GM23338 (cell line): ENCODE data around the gene ABCD1. TPM values are rescaled to one million over a fixed set of nuclear protein-coding genes. Genes with fewer than 3 reads are reported as not detected.

Experiments used
- ATAC-seq: fragments of 200-7000 bp; cut with Tn5 transposase; 3 replicates; pipeline ENCODE4 v1.9.1; 2020
- DNase-seq: peaks from one replicate; pipeline ENCODE4 v3.0.0-alpha.2; 2015; ENCODE audit warnings: low spot score
- H2AFZ ChIP-seq: fragments of 200-600 bp; sonication (generic); 2 replicates; pipeline ENCODE4 v1.8.0; 2016; ENCODE audit warnings: antibody characterized with exemption, mild to moderate bottlenecking, moderate library complexity
- H3F3A ChIP-seq: fragments of 200-600 bp; sonication (generic); replicated peaks from 2 replicates; pipeline ENCODE4 v1.8.0; 2017; ENCODE audit warnings: antibody characterized with exemption, mixed run types, low read depth
- H3K27ac ChIP-seq: fragments of 200-600 bp; sonication (generic); 2 replicates; pipeline ENCODE4 v1.6.1; 2016; ENCODE audit warnings: low read depth
- H3K27me3 ChIP-seq: fragments of 200-600 bp; sonication (generic); 2 replicates; pipeline ENCODE4 v1.8.0; 2016; ENCODE audit warnings: mild to moderate bottlenecking, mixed run types, moderate library complexity; ENCODE audit not compliant: insufficient read depth
- H3K36me3 ChIP-seq: fragments of 200-600 bp; sonication (generic); 2 replicates; pipeline ENCODE4 v1.8.0; 2016; ENCODE audit warnings: mild to moderate bottlenecking; ENCODE audit not compliant: insufficient read depth
- H3K4me1 ChIP-seq: fragments of 200-600 bp; sonication (generic); 2 replicates; pipeline ENCODE4 v1.8.0; 2016; ENCODE audit warnings: mild to moderate bottlenecking, moderate library complexity; ENCODE audit not compliant: insufficient read depth
- H3K4me2 ChIP-seq: fragments of 200-600 bp; sonication (generic); 2 replicates; pipeline ENCODE4 v1.7.1; 2017; ENCODE audit warnings: mixed run types
- H3K4me3 ChIP-seq: fragments of 200-600 bp; sonication (generic); 2 replicates; pipeline ENCODE4 v1.6.1; 2016; ENCODE audit warnings: mixed run types
- H3K79me2 ChIP-seq: fragments of 200-600 bp; sonication (generic); replicated peaks from 2 replicates; pipeline ENCODE4 v1.8.0; 2017; ENCODE audit warnings: mild to moderate bottlenecking; ENCODE audit not compliant: insufficient read depth
- H3K9me2 ChIP-seq: fragments of 200-600 bp; sonication (generic); 2 replicates; pipeline ENCODE4 v1.8.0; 2017; ENCODE audit not compliant: insufficient read depth
- H4K20me1 ChIP-seq: fragments of 200-600 bp; sonication (generic); replicated peaks from 2 replicates; pipeline ENCODE4 v1.8.0; 2017; ENCODE audit warnings: mild to moderate bottlenecking; ENCODE audit not compliant: insufficient read depth
- H3K27ac Mint-ChIP-seq: 2 replicates; pipeline ENCODE4 v1.8.0; 2020; ENCODE audit warnings: inconsistent platforms, mild to moderate bottlenecking, moderate library complexity, mixed read lengths
- H3K27me3 Mint-ChIP-seq: 3 replicates; pipeline ENCODE4 v1.8.0; 2022; ENCODE audit warnings: low read depth, mild to moderate bottlenecking, moderate library complexity, mixed read lengths, inconsistent platforms; ENCODE audit not compliant: insufficient read depth, poor library complexity
- H3K36me3 Mint-ChIP-seq: 3 replicates; pipeline ENCODE4 v1.8.0; 2021; ENCODE audit warnings: low read depth, mild to moderate bottlenecking, inconsistent platforms, moderate library complexity, mixed read lengths
- H3K4me1 Mint-ChIP-seq: 3 replicates; pipeline ENCODE4 v1.8.0; 2020; ENCODE audit warnings: mild to moderate bottlenecking, inconsistent platforms, mixed read lengths
- H3K4me3 Mint-ChIP-seq: 3 replicates; pipeline ENCODE4 v1.8.0; 2021; ENCODE audit warnings: moderate library complexity, mild to moderate bottlenecking, inconsistent platforms, mixed read lengths
- H3K9me3 Mint-ChIP-seq: 3 replicates; pipeline ENCODE4 v1.8.0; 2020; ENCODE audit warnings: moderate library complexity, mild to moderate bottlenecking, inconsistent platforms, mixed read lengths
- CREB1 ChIP-seq: fragments of 250-450 bp; sonication (Bioruptor Pico); IDR thresholded peaks from 2 replicates; pipeline ENCODE4 v1.5.0; 2020; ENCODE audit warnings: low read depth, mild to moderate bottlenecking, moderate library complexity
- EZH2 ChIP-seq: fragments of 200-600 bp; sonication (generic); IDR thresholded peaks from one replicate; pipeline ENCODE4 v1.8.0; 2017; ENCODE audit warnings: antibody characterized with exemption, mild to moderate bottlenecking, low read depth; ENCODE audit not compliant: unreplicated experiment
- EZH2phosphoT487 ChIP-seq: fragments of 200-600 bp; sonication (generic); IDR thresholded peaks from one replicate; pipeline ENCODE4 v1.8.1; 2018; ENCODE audit warnings: antibody characterized with exemption; ENCODE audit not compliant: unreplicated experiment
- JUNB ChIP-seq: IDR thresholded peaks from one replicate; pipeline ENCODE4 v1.6.1; 2016; ENCODE audit warnings: antibody characterized with exemption; ENCODE audit not compliant: unreplicated experiment
- STAT1 ChIP-seq: IDR thresholded peaks from one replicate; pipeline ENCODE4 v1.6.1; 2016; ENCODE audit warnings: antibody characterized with exemption; ENCODE audit not compliant: unreplicated experiment
- ZNF114 ChIP-seq: fragments of 250-450 bp; sonication (Bioruptor Pico); IDR thresholded peaks from 2 replicates; pipeline ENCODE4 v1.5.0; 2020; ENCODE audit warnings: mild to moderate bottlenecking, moderate library complexity
- polyA plus RNA-seq: library from polyadenylated mRNA; unstranded; fragments of >200 nt; fragmentation: Nextera tagmentation; extraction: Ambion mirVana; gene quantifications from 2 replicates; pipeline ENCODE4 v1.2.1, GENCODE V29; 2016
- total RNA-seq: library from RNA; depleted of rRNA; stranded (reverse); fragments of >200 nt; shearing (Covaris generic); gene quantifications from 2 replicates; pipeline ENCODE4 v1.2.3, GENCODE V29; 2014
- TF ChIP-seq, protein P1 (sequence below): fragments of 250-450 bp; sonication (Bioruptor Pico); IDR thresholded peaks from 2 replicates; pipeline ENCODE4 v1.5.0; 2020; ENCODE audit warnings: mild to moderate bottlenecking, moderate library complexity
- TF ChIP-seq, protein P2 (sequence below), 2 experiments: fragments of 200-600 bp in 1 of 2; sonication (generic) in 1 of 2; conservative IDR thresholded peaks; 2 replicates each; pipeline versions ENCODE4 v1.5.1 to v1.6.1; 2016 to 2017; ENCODE audit warnings: antibody characterized with exemption in 2 of 2, low read depth in 2 of 2, mild to moderate bottlenecking in 2 of 2, moderate library complexity in 1 of 2

Gene ABCD1
- total and polyA plus RNA-seq, 2 experiments from 2014 or later = 2.4 to 8.9 TPM

GRCh38 chrX:153719238-153719637, 5.4 kb upstream of the ABCD1 start (continued):
- TF ChIP-seq, protein P1, sequence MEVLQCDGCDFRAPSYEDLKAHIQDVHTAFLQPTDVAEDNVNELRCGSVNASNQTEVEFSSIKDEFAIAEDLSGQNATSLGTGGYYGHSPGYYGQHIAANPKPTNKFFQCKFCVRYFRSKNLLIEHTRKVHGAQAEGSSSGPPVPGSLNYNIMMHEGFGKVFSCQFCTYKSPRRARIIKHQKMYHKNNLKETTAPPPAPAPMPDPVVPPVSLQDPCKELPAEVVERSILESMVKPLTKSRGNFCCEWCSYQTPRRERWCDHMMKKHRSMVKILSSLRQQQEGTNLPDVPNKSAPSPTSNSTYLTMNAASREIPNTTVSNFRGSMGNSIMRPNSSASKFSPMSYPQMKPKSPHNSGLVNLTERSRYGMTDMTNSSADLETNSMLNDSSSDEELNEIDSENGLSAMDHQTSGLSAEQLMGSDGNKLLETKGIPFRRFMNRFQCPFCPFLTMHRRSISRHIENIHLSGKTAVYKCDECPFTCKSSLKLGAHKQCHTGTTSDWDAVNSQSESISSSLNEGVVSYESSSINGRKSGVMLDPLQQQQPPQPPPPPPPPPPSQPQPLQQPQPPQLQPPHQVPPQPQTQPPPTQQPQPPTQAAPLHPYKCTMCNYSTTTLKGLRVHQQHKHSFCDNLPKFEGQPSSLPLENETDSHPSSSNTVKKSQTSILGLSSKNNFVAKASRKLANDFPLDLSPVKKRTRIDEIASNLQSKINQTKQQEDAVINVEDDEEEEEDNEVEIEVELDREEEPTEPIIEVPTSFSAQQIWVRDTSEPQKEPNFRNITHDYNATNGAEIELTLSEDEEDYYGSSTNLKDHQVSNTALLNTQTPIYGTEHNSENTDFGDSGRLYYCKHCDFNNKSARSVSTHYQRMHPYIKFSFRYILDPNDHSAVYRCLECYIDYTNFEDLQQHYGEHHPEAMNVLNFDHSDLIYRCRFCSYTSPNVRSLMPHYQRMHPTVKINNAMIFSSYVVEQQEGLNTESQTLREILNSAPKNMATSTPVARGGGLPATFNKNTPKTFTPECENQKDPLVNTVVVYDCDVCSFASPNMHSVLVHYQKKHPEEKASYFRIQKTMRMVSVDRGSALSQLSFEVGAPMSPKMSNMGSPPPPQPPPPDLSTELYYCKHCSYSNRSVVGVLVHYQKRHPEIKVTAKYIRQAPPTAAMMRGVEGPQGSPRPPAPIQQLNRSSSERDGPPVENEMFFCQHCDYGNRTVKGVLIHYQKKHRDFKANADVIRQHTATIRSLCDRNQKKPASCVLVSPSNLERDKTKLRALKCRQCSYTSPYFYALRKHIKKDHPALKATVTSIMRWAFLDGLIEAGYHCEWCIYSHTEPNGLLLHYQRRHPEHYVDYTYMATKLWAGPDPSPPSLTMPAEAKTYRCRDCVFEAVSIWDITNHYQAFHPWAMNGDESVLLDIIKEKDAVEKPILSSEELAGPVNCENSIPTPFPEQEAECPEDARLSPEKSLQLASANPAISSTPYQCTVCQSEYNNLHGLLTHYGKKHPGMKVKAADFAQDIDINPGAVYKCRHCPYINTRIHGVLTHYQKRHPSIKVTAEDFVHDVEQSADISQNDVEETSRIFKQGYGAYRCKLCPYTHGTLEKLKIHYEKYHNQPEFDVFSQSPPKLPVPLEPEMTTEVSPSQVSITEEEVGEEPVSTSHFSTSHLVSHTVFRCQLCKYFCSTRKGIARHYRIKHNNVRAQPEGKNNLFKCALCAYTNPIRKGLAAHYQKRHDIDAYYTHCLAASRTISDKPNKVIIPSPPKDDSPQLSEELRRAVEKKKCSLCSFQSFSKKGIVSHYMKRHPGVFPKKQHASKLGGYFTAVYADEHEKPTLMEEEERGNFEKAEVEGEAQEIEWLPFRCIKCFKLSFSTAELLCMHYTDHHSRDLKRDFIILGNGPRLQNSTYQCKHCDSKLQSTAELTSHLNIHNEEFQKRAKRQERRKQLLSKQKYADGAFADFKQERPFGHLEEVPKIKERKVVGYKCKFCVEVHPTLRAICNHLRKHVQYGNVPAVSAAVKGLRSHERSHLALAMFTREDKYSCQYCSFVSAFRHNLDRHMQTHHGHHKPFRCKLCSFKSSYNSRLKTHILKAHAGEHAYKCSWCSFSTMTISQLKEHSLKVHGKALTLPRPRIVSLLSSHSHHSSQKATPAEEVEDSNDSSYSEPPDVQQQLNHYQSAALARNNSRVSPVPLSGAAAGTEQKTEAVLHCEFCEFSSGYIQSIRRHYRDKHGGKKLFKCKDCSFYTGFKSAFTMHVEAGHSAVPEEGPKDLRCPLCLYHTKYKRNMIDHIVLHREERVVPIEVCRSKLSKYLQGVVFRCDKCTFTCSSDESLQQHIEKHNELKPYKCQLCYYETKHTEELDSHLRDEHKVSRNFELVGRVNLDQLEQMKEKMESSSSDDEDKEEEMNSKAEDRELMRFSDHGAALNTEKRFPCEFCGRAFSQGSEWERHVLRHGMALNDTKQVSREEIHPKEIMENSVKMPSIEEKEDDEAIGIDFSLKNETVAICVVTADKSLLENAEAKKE (CRISPR knock-in tag) = no peak
- TF ChIP-seq JUNB (no peak), ZNF114 (CRISPR knock-in tag) (no peak), EZH2phosphoT487 (no peak)

DNA sequence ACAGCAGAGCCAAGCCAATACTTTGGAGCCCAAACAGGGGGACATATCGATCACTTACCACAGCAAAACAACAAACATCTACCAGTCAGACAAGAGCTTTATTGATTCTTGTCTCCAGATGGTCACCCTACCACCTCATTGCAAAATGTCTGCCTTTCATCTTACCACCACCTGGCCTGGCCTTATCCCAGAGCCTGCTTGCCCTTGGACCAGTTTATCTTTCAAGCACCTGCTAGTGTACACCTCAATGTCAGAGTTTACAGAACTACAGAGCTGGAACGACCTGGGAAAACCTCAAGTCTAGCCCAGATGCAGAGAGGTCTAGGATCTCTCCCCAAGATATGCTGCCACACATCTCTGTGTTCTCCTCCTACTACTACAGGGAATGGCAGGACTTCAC, 5.0 kb upstream of the ABCD1 start:
- Histone ChIP-seq H3F3A (no peaks in the 10 kb centered on the region), H3K4me1 (peaks cover 7% of the 10 kb centered on the region; the same call in 1 of the 2 replicates), H3K4me2 (no peak overlapping the region), H3K9me2 (no peaks in the 10 kb centered on the region), H3K27me3 (no peaks in the 10 kb centered on the region), H3K27ac (no peak overlapping the region), H3K79me2 (peaks cover 29% of the 10 kb centered on the region), H3K36me3 (no peaks in the 10 kb centered on the region), H3K4me3 (no peak overlapping the region), H2AFZ (no peak overlapping the region), H4K20me1 (0 out of 2 replicates have a peak, but pooled peaks cover 13% of the 10 kb centered on the region)
- peaks cover 52% of the 10 kb centered on the region for H3K36me3 Mint-ChIP-seq
- DNase-seq (no peak), ATAC-seq (no peak)
- H3K27ac Mint-ChIP-seq = no peak overlapping the region
- H3K27me3 Mint-ChIP-seq = no peaks in the 10 kb centered on the region
- H3K9me3 Mint-ChIP-seq = no peaks in the 10 kb centered on the region
- H3K4me1 Mint-ChIP-seq = peaks cover 4% of the 10 kb centered on the region; the same call in 1 of the 3 replicates
- H3K4me3 Mint-ChIP-seq = no peak overlapping the region
- no peak for TF ChIP-seq CREB1 (CRISPR knock-in tag)
- no peak for TF ChIP-seq EZH2
- TF ChIP-seq, protein P1 (CRISPR knock-in tag) = no peak
- TF ChIP-seq ZNF114 (CRISPR knock-in tag) = no peak
- TF ChIP-seq STAT1 = no peak
- TF ChIP-seq, protein P2, sequence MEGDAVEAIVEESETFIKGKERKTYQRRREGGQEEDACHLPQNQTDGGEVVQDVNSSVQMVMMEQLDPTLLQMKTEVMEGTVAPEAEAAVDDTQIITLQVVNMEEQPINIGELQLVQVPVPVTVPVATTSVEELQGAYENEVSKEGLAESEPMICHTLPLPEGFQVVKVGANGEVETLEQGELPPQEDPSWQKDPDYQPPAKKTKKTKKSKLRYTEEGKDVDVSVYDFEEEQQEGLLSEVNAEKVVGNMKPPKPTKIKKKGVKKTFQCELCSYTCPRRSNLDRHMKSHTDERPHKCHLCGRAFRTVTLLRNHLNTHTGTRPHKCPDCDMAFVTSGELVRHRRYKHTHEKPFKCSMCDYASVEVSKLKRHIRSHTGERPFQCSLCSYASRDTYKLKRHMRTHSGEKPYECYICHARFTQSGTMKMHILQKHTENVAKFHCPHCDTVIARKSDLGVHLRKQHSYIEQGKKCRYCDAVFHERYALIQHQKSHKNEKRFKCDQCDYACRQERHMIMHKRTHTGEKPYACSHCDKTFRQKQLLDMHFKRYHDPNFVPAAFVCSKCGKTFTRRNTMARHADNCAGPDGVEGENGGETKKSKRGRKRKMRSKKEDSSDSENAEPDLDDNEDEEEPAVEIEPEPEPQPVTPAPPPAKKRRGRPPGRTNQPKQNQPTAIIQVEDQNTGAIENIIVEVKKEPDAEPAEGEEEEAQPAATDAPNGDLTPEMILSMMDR (conservative IDR thresholded peaks at IDR 0.05; ENCODE audit: low read depth in 2 of 2) = no peak
